ENCODE data around the gene CCNI2. TPM values are rescaled to one million over a fixed set of nuclear protein-coding genes. Genes with fewer than 3 reads are reported as not detected.

CCNI2 gene
- total and polyA plus RNA-seq, 9 of the 15 experiments (the other 6 are each of a cell fraction or from before 2014, with no cell fraction given), result 0.05 to 1.7 (median 0.81) TPM; not detected in 5

GRCh38 chr5:132752581-132753125 lies 5.4 kb downstream of the CCNI2 start:
- Histone ChIP-seq H3K4me3 (no peak overlapping the region), H3K9ac (ENCODE audit: insufficient read depth in 1 of 2, low read depth in 2 of 2, low read length in 2 of 2) (no peak overlapping the region), H3K27ac (ENCODE audit: extremely low read depth, low read depth, low read length) (no peak overlapping the region), H3K4me1 (replicated peaks in 1 of 2; ENCODE audit: control insufficient read depth in 2 of 2, insufficient read depth in 2 of 2, low read length in 2 of 2) (no peaks in the 10 kb centered on the region; a peak in 2 of 5 replicates), H3K27me3 (ENCODE audit: control insufficient read depth in 2 of 2, insufficient read depth in 2 of 2, low read length in 2 of 2) (no peaks in the 10 kb centered on the region), H2AFZ (ENCODE audit: low read depth, low read length) (no peak overlapping the region), H3K9me3 (replicated peaks; ENCODE audit: control insufficient read depth, insufficient read depth, low read depth, low read length) (no peaks in the 10 kb centered on the region), H4K20me1 (replicated peaks; ENCODE audit: control insufficient read depth, insufficient read depth, low read length) (no peaks in the 10 kb centered on the region; the same call in 1 of the 2 replicates), H3K36me3 (ENCODE audit: control insufficient read depth, insufficient read depth, low read length) (peaks cover 13% of the 10 kb centered on the region), H3K4me2 (ENCODE audit: insufficient read depth, low read length) (no peak overlapping the region), H3K9me1 (ENCODE audit: control insufficient read depth, insufficient read depth, low read length) (no peaks in the 10 kb centered on the region), H3K79me2 (ENCODE audit: control insufficient read depth, insufficient read depth, low read length) (no peaks in the 10 kb centered on the region)
- POLR2A ChIA-PET, result interaction anchor here (1.5 to 1.7 kb wide), 2 partner anchors 10 to 14 kb away, joined by 4 to 5 read pairs; no protein-coding TSS in a partner anchor
- no TSS peak for BruUV-seq (replicated peaks)
- no peak for TF ChIP-seq ZNF274 (IDR thresholded peaks at IDR 0.05; ENCODE audit: borderline replicate concordance, low read depth, low read length)
- no peak for TF ChIP-seq PHF20 (IDR thresholded peaks at IDR 0.05; ENCODE audit: partially characterized antibody)
- no peak for TF ChIP-seq RFX1 (IDR thresholded peaks at IDR 0.05)
- TF ChIP-seq KAT7 (CRISPR knock-in tag; IDR thresholded peaks at IDR 0.05; ENCODE audit: borderline replicate concordance), result no peak
- no peak for TF ChIP-seq JUN (IDR thresholded peaks at IDR 0.05; ENCODE audit: borderline replicate concordance, low read depth, low read length)
- TF ChIP-seq JUN (CRISPR knock-in tag; IDR thresholded peaks at IDR 0.05; ENCODE audit: borderline replicate concordance), result no peak
- no peak for TF ChIP-seq U2AF1 (optimal IDR thresholded peaks at IDR 0.05; ENCODE audit: low read depth, low read length)
- TF ChIP-seq ZBTB43 (CRISPR knock-in tag; IDR thresholded peaks at IDR 0.05), result no peak
- no peak for TF ChIP-seq NCOA2 (IDR thresholded peaks at IDR 0.05; ENCODE audit: partially characterized antibody in 2 of 2)
- TF ChIP-seq SUPT5H (IDR thresholded peaks at IDR 0.05), result no peak
- no peak for TF ChIP-seq BRD9 (IDR thresholded peaks at IDR 0.05; ENCODE audit: low read depth, partially characterized antibody)
- no peak for TF ChIP-seq GTF2F1 (IDR thresholded peaks at IDR 0.05; ENCODE audit: low read depth, low read length)
- no peak for TF ChIP-seq ZNF384 (IDR thresholded peaks at IDR 0.05; ENCODE audit: low read depth, low read length)
- TF ChIP-seq ZFPM2 (CRISPR knock-in tag; IDR thresholded peaks at IDR 0.05), result no peak
- TF ChIP-seq KDM4B (IDR thresholded peaks at IDR 0.05; ENCODE audit: borderline replicate concordance in 2 of 2, low read depth in 1 of 2), result no peak
- TF ChIP-seq PURB (CRISPR knock-in tag; IDR thresholded peaks at IDR 0.05; ENCODE audit: low read depth), result no peak
- no peak for TF ChIP-seq PPARD (CRISPR knock-in tag; IDR thresholded peaks at IDR 0.05)
- no peak for TF ChIP-seq ZNF518B (CRISPR knock-in tag; IDR thresholded peaks at IDR 0.05)
- TF ChIP-seq ZNF239 (CRISPR knock-in tag; IDR thresholded peaks at IDR 0.05), result no peak
- CTCF ChIA-PET (ENCODE audit: low intra/inter-chr PET ratio), result no interaction called here
- 36% methylated on average over 1 of the region's 1 CpG for WGBS (ENCODE audit: insufficient coverage, low coverage, missing lambda C conversion rate)
- FAIRE-seq (no peak), DNase-seq (ENCODE audit: extremely low read depth in 1 of 4, low spot score in 3 of 4) (no peak), ATAC-seq (no peak)
- intact Hi-C loops (cut with micrococcal nuclease) (loop anchor here (5.0 kb wide), 1 partner anchor 130 kb away; no protein-coding TSS in a partner anchor), in situ Hi-C loops (cut with MboI) (no loop called here)

Data from K562 (cell line).